HG02943 (cell line): ENCODE data around the gene FAM184B.
"Not testable (repeated sequence)": the region's sequence is repeated elsewhere in the genome, so short reads cannot be mapped to it uniquely, and the experiment has no call there.

Source experiments
- ATAC-seq: cut with Tn5 transposase; IDR thresholded peaks from one replicate; pipeline ENCODE4 v1.9.1; 2021; ENCODE audit warnings: mild to moderate bottlenecking, low read depth, moderate library complexity; ENCODE audit not compliant: unreplicated experiment

The FAM184B gene

DNA sequence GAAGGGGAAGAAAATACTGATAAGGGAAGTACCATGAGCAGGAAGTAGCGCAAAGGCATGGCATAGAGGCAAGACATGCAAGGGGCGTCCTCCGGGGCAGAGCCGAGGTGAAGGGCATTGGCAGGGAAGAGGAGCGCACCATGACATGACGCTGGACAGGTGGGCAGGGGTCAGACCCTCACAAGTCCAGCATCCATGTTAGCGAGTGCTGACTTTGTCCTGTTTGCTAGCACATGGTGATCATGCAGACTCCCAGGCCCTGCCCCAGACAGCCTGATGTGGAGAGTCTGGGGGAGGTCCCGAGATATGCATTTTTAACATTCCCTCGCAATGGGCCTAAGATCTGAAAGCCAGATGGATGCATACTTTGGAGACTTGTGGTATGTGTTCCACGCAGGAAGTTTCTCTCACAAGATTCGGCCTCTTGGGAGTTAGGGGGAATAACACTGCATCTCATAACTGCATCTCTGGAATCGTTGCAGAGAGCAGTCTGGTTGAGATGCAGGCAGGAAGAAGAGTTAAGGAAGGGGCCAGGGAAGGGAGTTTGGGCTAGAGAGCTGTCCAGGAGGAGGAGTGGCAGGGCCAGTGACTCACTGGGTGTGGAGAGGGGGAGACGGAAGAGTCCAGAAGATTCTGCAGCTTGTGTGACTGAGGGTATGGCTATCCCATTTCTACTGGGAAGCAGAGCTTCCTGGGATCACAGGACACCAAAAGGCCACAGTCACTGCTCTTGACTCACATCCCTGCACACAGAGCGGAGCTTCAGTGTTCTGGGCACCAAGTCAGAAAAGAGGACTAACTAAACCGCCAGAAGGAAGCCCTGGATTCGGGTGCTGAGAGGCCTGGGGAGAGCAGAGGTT, 59.7 kb downstream of the FAM184B start:
- ATAC-seq = no peak

DNA sequence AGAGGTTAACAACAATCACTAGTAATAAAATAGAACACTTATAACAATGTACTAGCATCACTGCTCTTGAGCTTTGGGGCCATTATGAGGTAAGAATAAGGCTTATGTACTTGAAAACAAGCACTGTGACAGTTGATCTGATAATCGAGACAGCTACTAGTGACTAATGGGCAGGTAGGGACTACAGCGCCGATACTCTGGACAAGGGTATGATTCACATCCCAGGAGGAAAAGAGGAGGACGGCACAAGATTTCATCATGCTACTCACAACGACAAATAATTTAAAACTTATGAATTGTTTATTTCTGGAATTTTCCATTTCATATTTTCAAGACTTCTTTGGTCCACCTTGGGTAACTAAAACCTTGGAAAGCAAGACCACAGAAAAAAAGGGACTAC, 62.3 kb downstream of the FAM184B start:
- no peak for ATAC-seq

DNA sequence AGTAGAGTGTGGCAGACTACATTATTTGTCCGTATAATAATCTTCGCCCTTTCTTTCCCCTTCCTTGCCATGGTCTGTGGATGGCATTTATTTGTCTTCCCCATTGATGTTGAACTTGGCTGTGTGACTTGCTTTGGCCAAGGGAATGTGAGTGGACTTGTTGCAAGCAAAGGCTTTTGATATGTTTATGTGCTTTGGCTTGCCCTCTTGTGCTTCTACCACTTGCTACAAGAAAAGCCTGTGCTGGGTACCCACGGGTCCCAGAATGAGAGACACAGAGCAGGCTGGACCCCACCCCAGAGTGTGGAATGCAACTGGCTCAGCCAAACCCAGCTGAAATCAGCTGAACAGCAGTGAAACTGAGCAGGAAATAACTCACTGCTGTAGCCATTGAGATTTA, 63.0 kb downstream of the FAM184B start:
- ATAC-seq = no peak

DNA sequence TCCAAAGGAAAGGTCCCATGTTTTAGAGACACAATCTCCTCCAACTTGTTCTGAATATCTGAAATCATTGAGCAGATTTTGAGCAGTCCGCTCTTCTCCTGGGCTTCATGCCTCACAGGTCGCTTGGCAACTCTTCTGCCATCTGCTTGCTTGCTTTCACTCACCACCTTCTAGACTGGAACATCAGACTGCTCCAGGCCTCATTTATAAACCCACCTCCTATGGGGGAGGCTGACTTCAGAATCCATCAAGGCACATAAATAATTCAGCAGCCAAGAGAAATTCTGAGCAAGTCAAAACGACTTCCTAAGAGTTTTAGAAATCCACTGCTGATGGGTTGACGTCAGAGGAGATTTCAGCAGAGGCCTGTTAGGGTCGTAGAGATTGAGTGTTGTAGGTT, 64.1 kb downstream of the FAM184B start:
- no peak for ATAC-seq

GRCh38 chr4:17715511-17715910, 65.9 kb downstream of the FAM184B start:
- ATAC-seq = no peak

DNA sequence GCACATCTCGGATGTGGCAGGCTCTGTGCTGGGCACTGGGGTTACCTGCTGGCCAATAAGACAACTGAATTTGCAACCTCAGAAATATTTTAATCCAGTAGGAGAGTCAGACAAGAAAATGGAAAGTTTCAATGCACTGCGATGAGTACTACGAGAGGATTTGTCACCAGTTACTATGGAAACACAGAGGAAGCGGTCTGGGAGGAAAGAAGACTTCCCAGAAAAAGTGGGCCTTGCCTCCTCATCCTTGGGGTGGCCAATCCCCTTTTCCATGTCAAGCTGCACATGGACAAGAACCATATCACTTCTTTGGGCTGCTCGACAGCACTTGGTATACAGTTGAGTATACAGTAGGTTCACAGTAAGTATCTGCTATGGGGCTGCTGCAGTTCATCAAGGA, 67.6 kb downstream of the FAM184B start:
- ATAC-seq = no peak

DNA sequence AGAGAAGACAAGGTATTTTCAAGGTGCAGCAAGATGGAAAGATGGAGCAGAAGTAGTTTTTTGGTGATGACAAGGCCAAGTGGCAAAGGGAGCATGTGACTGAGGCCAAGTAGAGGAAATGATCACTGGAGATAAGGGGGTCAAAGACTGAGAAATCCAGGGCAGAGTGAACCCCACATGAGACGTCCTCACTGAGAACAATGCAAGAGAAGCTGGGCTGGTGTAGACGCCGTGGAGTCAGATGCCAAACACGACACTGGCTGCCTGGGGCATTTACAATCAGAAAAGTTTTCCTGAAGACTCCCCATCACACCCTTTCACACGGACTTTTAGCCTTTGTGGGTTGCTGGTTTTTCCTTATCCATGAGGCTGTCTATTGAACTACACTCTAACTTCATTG, 69.3 kb downstream of the FAM184B start:
- ATAC-seq = no peak

DNA sequence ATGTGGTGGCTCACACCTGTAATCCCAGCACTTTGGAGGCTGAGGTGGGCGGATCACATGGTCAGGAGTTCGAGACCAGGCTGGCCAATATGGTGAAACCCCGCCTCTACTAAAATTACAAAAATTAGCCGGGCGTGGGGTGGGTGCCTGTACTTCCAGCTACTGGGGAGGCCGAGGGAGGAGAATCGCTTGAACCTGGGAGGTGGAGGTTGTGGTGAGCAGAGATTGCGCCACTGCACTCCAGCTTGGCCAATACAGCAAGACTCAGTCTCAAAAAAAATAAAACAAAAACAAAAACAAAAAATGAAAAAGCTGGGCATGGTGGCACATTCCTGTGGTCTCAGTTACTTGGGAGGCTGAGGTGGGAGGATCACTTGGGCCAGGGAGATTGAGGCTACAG, 70.2 kb downstream of the FAM184B start:
- not testable (repeated sequence) for ATAC-seq

DNA sequence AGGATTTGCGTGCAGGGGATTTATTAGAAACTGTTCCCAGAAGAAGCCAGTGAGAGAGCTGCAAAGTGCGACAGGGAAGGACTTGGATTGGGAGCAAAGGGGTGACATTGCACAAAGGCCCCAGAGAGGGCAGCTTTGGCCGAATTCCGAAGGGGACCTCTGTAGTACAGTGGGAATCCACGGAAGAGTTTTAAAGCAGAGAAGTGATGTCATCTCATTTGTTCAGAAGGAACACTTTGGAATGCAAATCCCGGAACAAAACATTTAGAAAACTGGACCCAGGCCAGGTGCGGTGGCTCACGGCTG, 71.7 kb downstream of the FAM184B start:
- no peak for ATAC-seq

GRCh38 chr4:17708992-17709762, 72.2 kb downstream of the FAM184B start:
- no peak for ATAC-seq

DNA sequence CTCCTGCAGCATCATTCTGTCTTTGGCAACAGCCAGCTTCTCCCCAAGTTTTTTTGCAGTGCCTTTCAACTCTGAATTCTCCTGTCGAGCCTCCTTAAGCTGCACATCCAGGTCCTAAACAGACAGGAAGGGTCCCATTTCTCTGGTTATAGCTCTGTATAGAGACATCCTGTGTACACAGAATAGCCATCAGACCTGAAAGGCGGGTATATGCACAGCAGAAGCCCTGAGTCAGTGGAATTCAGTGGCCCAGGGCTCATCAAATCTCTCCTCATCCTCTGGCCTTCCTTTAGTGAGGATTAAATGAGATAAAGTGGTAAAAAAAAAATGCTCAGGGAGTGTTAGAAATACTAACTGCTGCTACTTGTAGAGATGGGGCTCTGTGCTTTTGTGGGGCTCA, 73.8 kb downstream of the FAM184B start:
- ATAC-seq = no peak

- ATAC-seq = no peak
Observed at GRCh38 chr4:17705107-17705506, 76.3 kb downstream of the FAM184B start.

- no peak for ATAC-seq
Observed at GRCh38 chr4:17704020-17704650, 77.3 kb downstream of the FAM184B start.

GRCh38 chr4:17702641-17703040, 78.8 kb downstream of the FAM184B start:
- ATAC-seq = no peak

DNA sequence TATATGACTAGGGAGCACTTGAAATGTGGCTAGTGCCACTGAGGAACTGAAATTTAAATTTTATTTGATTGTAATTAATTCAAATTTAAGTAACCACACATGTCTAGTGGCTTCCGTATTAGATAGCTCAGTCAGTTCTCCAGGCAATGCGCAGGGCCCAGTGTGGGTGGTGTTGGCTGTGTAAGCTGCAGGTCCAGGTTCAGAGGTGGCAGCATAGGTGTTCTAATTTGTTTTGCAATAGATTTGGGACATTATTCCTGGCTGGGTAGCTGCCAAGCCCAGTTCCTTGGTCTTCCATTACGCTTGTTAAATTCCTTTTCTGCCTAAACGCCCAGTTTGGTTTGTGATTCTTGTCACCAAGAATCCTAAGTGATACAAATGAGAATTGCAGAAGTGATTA, 79.5 kb downstream of the FAM184B start:
- ATAC-seq = no peak

DNA sequence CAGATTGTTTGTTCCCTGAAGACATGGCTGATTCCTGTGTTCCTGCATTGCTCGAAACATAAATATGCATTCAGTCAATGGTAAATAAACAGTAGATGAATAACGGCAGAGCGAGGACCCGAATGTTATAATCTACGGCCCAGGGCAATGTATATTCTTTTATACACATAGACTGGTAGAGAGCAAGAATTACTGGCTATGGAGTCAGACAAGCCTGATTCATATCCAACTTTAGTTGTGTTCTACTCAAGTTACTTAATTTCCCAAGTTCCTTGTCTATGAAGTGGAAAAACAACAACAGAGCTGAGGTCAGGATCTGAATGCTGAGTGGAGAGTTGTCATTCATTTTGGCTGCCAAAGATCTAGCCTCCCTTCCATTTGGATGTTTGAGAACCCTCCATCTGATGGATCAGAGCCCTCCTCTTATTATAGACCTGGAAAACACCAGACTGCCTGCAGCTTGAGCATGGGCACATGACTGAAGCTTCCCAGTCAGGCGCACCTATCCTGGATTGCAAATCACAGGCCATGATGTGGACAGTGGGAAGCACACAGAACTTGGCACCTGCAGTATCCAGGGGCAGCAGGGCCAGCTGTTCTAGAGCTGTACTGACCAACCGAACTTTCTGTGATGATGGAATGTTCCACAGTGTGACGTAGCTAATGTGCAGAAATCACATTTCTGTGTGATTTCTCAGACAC, 80.1 kb downstream of the FAM184B start:
- ATAC-seq = no peak

- no peak for ATAC-seq
Observed at GRCh38 chr4:17699380-17699779, 82.0 kb downstream of the FAM184B start.

GRCh38 chr4:17698116-17698515, 83.3 kb downstream of the FAM184B start:
- no peak for ATAC-seq

- ATAC-seq = no peak
Observed at GRCh38 chr4:17695341-17695740, 86.1 kb downstream of the FAM184B start.

DNA sequence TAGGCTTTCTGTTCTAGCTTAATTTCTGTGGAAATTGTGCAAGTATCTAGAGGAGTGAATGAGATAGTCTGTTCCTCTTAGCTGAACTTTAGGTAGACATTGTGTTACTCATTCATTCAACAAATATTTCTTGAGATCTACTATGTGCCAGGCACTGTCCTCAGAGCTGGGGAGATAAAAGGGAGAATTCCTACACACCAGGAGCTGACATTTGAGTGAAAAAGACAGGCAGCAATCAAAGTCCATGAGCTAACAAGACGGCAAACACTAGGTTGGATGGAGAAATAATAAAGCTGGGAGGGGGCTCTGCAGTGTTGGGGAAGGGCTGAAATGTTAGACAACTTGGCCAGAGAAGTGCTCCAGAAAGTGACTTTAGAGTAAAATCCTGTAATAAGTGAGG, 86.9 kb downstream of the FAM184B start:
- no peak for ATAC-seq

- ATAC-seq = no peak
Observed at GRCh38 chr4:17690898-17691297, 90.5 kb downstream of the FAM184B start.
